H1 (cell line): ENCODE data around the gene TRIM68.

Experiments
- ASH2L ChIP-seq: fragments of 200-600, 300-600 bp; sonication (generic); IDR thresholded peaks from one replicate; pipeline ENCODE4 v1.7.1; 2017; ENCODE audit warnings: low read length
- CTCF ChIP-seq, 3 experiments: IDR thresholded peaks; 1 replicate in 2 of 3; 2 replicates in 1 of 3; pipeline versions ENCODE4 v1.5.1 to v1.6.1; 2011; ENCODE audit warnings: low read length in 3 of 3, mild to moderate bottlenecking in 3 of 3, inconsistent platforms in 2 of 3, low read depth in 1 of 3, moderate library complexity in 1 of 3; ENCODE audit not compliant: insufficient read depth in 1 of 3; ENCODE audit errors: control extremely low read depth in 1 of 3
- HDAC2 ChIP-seq, 2 experiments: fragments of 300-600 bp in 1 of 2; sonication (generic) in 1 of 2; IDR thresholded peaks; 2 replicates each; pipeline ENCODE4 v1.6.1; 2011 to 2012; ENCODE audit warnings: low read depth in 2 of 2, low read length in 2 of 2, mild to moderate bottlenecking in 2 of 2, moderate library complexity in 2 of 2, borderline replicate concordance in 1 of 2, inconsistent platforms in 1 of 2
- JUND ChIP-seq: IDR thresholded peaks from 2 replicates; pipeline ENCODE4 v1.6.1; 2011; ENCODE audit warnings: mild to moderate bottlenecking, improper control_type of control experiment, low read length
- MAFK ChIP-seq: IDR thresholded peaks from 2 replicates; pipeline ENCODE4 v1.6.1; 2012; ENCODE audit warnings: low read depth, mild to moderate bottlenecking, improper control_type of control experiment, low read length

DNA sequence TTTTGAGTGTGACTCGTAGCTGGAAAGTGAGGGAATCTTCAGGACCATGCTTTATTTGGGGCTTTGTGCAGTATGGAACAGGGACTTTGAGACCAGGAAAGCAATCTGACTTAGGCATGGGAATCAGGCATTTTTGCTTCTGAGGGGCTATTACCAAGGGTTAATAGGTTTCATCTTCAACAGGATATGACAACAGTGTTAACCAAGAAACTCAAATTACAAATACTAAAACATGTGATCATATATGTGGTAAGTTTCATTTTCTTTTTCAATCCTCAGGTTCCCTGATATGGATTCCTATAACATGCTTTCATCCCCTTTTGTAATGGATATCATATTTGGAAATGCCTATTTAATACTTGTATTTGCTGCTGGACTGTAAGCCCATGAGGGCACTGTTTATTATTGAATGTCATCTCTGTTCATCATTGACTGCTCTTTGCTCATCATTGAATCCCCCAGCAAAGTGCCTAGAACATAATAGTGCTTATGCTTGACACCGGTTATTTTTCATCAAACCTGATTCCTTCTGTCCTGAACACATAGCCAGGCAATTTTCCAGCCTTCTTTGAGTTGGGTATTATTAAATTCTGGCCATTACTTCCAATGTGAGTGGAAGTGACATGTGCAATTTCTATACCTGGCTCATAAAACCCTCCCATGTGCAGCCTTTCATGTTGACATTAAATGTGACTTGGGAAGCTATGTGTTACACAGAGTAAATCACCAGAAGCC lies 46.8 kb upstream of the TRIM68 start:
- no peak for TF ChIP-seq CTCF (IDR thresholded peaks at IDR 0.05; ENCODE audit: control extremely low read depth in 1 of 3, insufficient read depth in 1 of 3, low read depth in 1 of 3, low read length in 3 of 3)
- TF ChIP-seq JUND, result no peak
- TF ChIP-seq MAFK, result no peak
- no peak for TF ChIP-seq HDAC2 (IDR thresholded peaks at IDR 0.05; ENCODE audit: borderline replicate concordance in 1 of 2, low read depth in 2 of 2, low read length in 2 of 2)
- no peak for TF ChIP-seq ASH2L
